Measurements from ENCODE around the gene MYZAP.

Gene MYZAP

GRCh38 chr15:57596978-57597377 lies 5.3 kb downstream of the MYZAP start:
- no peaks in the 10 kb centered on the region for H3K27me3 ChIP-seq (ENCODE audit: control insufficient read depth in 5 of 5, insufficient read depth in 4 of 5, low read length in 5 of 5)
- no peak overlapping the region for H3K4me3 ChIP-seq (ENCODE audit: low read depth in 1 of 5, low read length in 5 of 5)

GRCh38 chr15:57597431-57597830 lies 5.7 kb downstream of the MYZAP start:
- Histone ChIP-seq H3K4me1 (ENCODE audit: control insufficient read depth in 5 of 5, insufficient read depth in 5 of 5, low read length in 5 of 5) (peaks cover 5 to 99% (median 91%) of the 10 kb centered on the region in 5 donors), H3K27me3 (ENCODE audit: control insufficient read depth in 5 of 5, insufficient read depth in 4 of 5, low read length in 5 of 5) (no peaks in the 10 kb centered on the region), H3K36me3 (ENCODE audit: control insufficient read depth in 5 of 5, insufficient read depth in 5 of 5, low read length in 5 of 5) (no peaks in the 10 kb centered on the region), H3K9me3 (ENCODE audit: control insufficient read depth in 5 of 5, low read length in 5 of 5) (no peaks in the 10 kb centered on the region), H3K9ac (ENCODE audit: low read length in 5 of 5) (no peak overlapping the region), H3K27ac (ENCODE audit: low read depth, low read length) (peak overlapping the region; percentile 93), H3K4me3 (ENCODE audit: low read depth in 1 of 5, low read length in 5 of 5) (no peak overlapping the region)

More at GRCh38 chr15:57596978-57597377, 5.3 kb downstream of the MYZAP start:
- Histone ChIP-seq H3K4me1 (ENCODE audit: control insufficient read depth in 5 of 5, insufficient read depth in 5 of 5, low read length in 5 of 5) (peaks cover 3 to 96% (median 90%) of the 10 kb centered on the region in 5 donors), H3K9me3 (ENCODE audit: control insufficient read depth in 5 of 5, low read length in 5 of 5) (no peaks in the 10 kb centered on the region), H3K27ac (ENCODE audit: low read depth, low read length) (peak overlapping the region; percentile 93), H3K9ac (ENCODE audit: low read length in 5 of 5) (peak overlapping the region in 1 of 5 donors; percentile 49), H3K36me3 (ENCODE audit: control insufficient read depth in 5 of 5, insufficient read depth in 5 of 5, low read length in 5 of 5) (no peaks in the 10 kb centered on the region)

GRCh38 chr15:57598346-57598745 lies 6.6 kb downstream of the MYZAP start:
- H3K9me3 ChIP-seq (ENCODE audit: control insufficient read depth in 5 of 5, low read length in 5 of 5) = no peaks in the 10 kb centered on the region
- no peaks in the 10 kb centered on the region for H3K36me3 ChIP-seq (ENCODE audit: control insufficient read depth in 5 of 5, insufficient read depth in 5 of 5, low read length in 5 of 5)
- H3K27me3 ChIP-seq (ENCODE audit: control insufficient read depth in 5 of 5, insufficient read depth in 4 of 5, low read length in 5 of 5) = no peaks in the 10 kb centered on the region
- H3K4me3 ChIP-seq (ENCODE audit: low read depth in 1 of 5, low read length in 5 of 5) = no peak overlapping the region
- H3K4me1 ChIP-seq (ENCODE audit: control insufficient read depth in 5 of 5, insufficient read depth in 5 of 5, low read length in 5 of 5) = peaks cover 7 to 98% (median 91%) of the 10 kb centered on the region in 5 donors
- H3K27ac ChIP-seq (ENCODE audit: low read depth, low read length) = peak overlapping the region; percentile 93
- no peak overlapping the region for H3K9ac ChIP-seq (ENCODE audit: low read length in 5 of 5)

- H3K27ac ChIP-seq (ENCODE audit: low read depth, low read length) = peak overlapping the region; percentile 93
- peaks cover 0 to 2% (median 1%) of the 10 kb centered on the region in 5 donors for H3K36me3 ChIP-seq (ENCODE audit: control insufficient read depth in 5 of 5, insufficient read depth in 5 of 5, low read length in 5 of 5)
- no peaks in the 10 kb centered on the region for H3K27me3 ChIP-seq (ENCODE audit: control insufficient read depth in 5 of 5, insufficient read depth in 4 of 5, low read length in 5 of 5)
- peak overlapping the region in 1 of 5 donors; percentile 17 for H3K9ac ChIP-seq (ENCODE audit: low read length in 5 of 5)
- no peak overlapping the region for H3K4me3 ChIP-seq (ENCODE audit: low read depth in 1 of 5, low read length in 5 of 5)
- peaks cover 8 to 98% (median 91%) of the 10 kb centered on the region in 5 donors for H3K4me1 ChIP-seq (ENCODE audit: control insufficient read depth in 5 of 5, insufficient read depth in 5 of 5, low read length in 5 of 5)
- no peaks in the 10 kb centered on the region for H3K9me3 ChIP-seq (ENCODE audit: control insufficient read depth in 5 of 5, low read length in 5 of 5)
Measured at GRCh38 chr15:57599296-57599810, 7.6 kb downstream of the MYZAP start.

GRCh38 chr15:57600197-57600596 lies 8.5 kb downstream of the MYZAP start:
- Histone ChIP-seq H3K9me3 (ENCODE audit: control insufficient read depth in 5 of 5, low read length in 5 of 5) (no peaks in the 10 kb centered on the region), H3K4me3 (ENCODE audit: low read depth in 1 of 5, low read length in 5 of 5) (no peak overlapping the region), H3K27ac (ENCODE audit: low read depth, low read length) (peak overlapping the region; percentile 93), H3K9ac (ENCODE audit: low read length in 5 of 5) (no peak overlapping the region), H3K4me1 (ENCODE audit: control insufficient read depth in 5 of 5, insufficient read depth in 5 of 5, low read length in 5 of 5) (peaks cover 8 to 95% (median 86%) of the 10 kb centered on the region in 5 donors), H3K36me3 (ENCODE audit: control insufficient read depth in 5 of 5, insufficient read depth in 5 of 5, low read length in 5 of 5) (peaks cover 2 to 11% (median 9%) of the 10 kb centered on the region in 5 donors), H3K27me3 (ENCODE audit: control insufficient read depth in 5 of 5, insufficient read depth in 4 of 5, low read length in 5 of 5) (no peaks in the 10 kb centered on the region)

GRCh38 chr15:57604507-57604906 lies 12.8 kb downstream of the MYZAP start:
- no peaks in the 10 kb centered on the region for H3K9me3 ChIP-seq (ENCODE audit: control insufficient read depth in 5 of 5, low read length in 5 of 5)
- H3K36me3 ChIP-seq (ENCODE audit: control insufficient read depth in 5 of 5, insufficient read depth in 5 of 5, low read length in 5 of 5) = peaks cover 6 to 31% (median 17%) of the 10 kb centered on the region in 5 donors
- peak overlapping the region; percentile 92 for H3K27ac ChIP-seq (ENCODE audit: low read depth, low read length)
- no peaks in the 10 kb centered on the region for H3K27me3 ChIP-seq (ENCODE audit: control insufficient read depth in 5 of 5, insufficient read depth in 4 of 5, low read length in 5 of 5)
- H3K4me3 ChIP-seq (ENCODE audit: low read depth in 1 of 5, low read length in 5 of 5) = no peak overlapping the region
- H3K9ac ChIP-seq (ENCODE audit: low read length in 5 of 5) = no peak overlapping the region
- peaks cover 13 to 68% (median 64%) of the 10 kb centered on the region in 5 donors for H3K4me1 ChIP-seq (ENCODE audit: control insufficient read depth in 5 of 5, insufficient read depth in 5 of 5, low read length in 5 of 5)

GRCh38 chr15:57605491-57605890 lies 13.8 kb downstream of the MYZAP start:
- no peaks in the 10 kb centered on the region for H3K27me3 ChIP-seq (ENCODE audit: control insufficient read depth in 5 of 5, insufficient read depth in 4 of 5, low read length in 5 of 5)
- peaks cover 13 to 62% (median 58%) of the 10 kb centered on the region in 5 donors for H3K4me1 ChIP-seq (ENCODE audit: control insufficient read depth in 5 of 5, insufficient read depth in 5 of 5, low read length in 5 of 5)
- H3K4me3 ChIP-seq (ENCODE audit: low read depth in 1 of 5, low read length in 5 of 5) = no peak overlapping the region
- peak overlapping the region; percentile 92 for H3K27ac ChIP-seq (ENCODE audit: low read depth, low read length)
- H3K36me3 ChIP-seq (ENCODE audit: control insufficient read depth in 5 of 5, insufficient read depth in 5 of 5, low read length in 5 of 5) = peaks cover 6 to 32% (median 17%) of the 10 kb centered on the region in 5 donors
- peak overlapping the region in 2 of 5 donors; percentile 27 to 28 for H3K9ac ChIP-seq (ENCODE audit: low read length in 5 of 5)
- H3K9me3 ChIP-seq (ENCODE audit: control insufficient read depth in 5 of 5, low read length in 5 of 5) = no peaks in the 10 kb centered on the region

- Histone ChIP-seq H3K4me3 (ENCODE audit: low read depth in 1 of 5, low read length in 5 of 5) (no peak overlapping the region), H3K27ac (ENCODE audit: low read depth, low read length) (peak overlapping the region; percentile 92), H3K9ac (ENCODE audit: low read length in 5 of 5) (no peak overlapping the region), H3K27me3 (ENCODE audit: control insufficient read depth in 5 of 5, insufficient read depth in 4 of 5, low read length in 5 of 5) (no peaks in the 10 kb centered on the region), H3K4me1 (ENCODE audit: control insufficient read depth in 5 of 5, insufficient read depth in 5 of 5, low read length in 5 of 5) (peaks cover 13 to 58% (median 53%) of the 10 kb centered on the region in 5 donors), H3K9me3 (ENCODE audit: control insufficient read depth in 5 of 5, low read length in 5 of 5) (no peaks in the 10 kb centered on the region), H3K36me3 (ENCODE audit: control insufficient read depth in 5 of 5, insufficient read depth in 5 of 5, low read length in 5 of 5) (peaks cover 6 to 35% (median 17%) of the 10 kb centered on the region in 5 donors)
Measured at GRCh38 chr15:57606048-57606447, 14.3 kb downstream of the MYZAP start.

- Histone ChIP-seq H3K27ac (ENCODE audit: low read depth, low read length) (peak overlapping the region; percentile 97), H3K4me1 (ENCODE audit: control insufficient read depth in 5 of 5, insufficient read depth in 5 of 5, low read length in 5 of 5) (peaks cover 11 to 57% (median 51%) of the 10 kb centered on the region in 5 donors)
Measured at GRCh38 chr15:57606816-57607215, 15.1 kb downstream of the MYZAP start.

GRCh38 chr15:57607570-57608000 lies 15.9 kb downstream of the MYZAP start:
- Histone ChIP-seq H3K36me3 (ENCODE audit: control insufficient read depth in 5 of 5, insufficient read depth in 5 of 5, low read length in 5 of 5) (peaks cover 6 to 35% (median 17%) of the 10 kb centered on the region in 5 donors), H3K27me3 (ENCODE audit: control insufficient read depth in 5 of 5, insufficient read depth in 4 of 5, low read length in 5 of 5) (no peaks in the 10 kb centered on the region), H3K9me3 (ENCODE audit: control insufficient read depth in 5 of 5, low read length in 5 of 5) (no peaks in the 10 kb centered on the region), H3K4me3 (ENCODE audit: low read depth in 1 of 5, low read length in 5 of 5) (no peak overlapping the region), H3K27ac (ENCODE audit: low read depth, low read length) (peak overlapping the region; percentile 97), H3K4me1 (ENCODE audit: control insufficient read depth in 5 of 5, insufficient read depth in 5 of 5, low read length in 5 of 5) (peaks cover 9 to 54% (median 45%) of the 10 kb centered on the region in 5 donors), H3K9ac (ENCODE audit: low read length in 5 of 5) (peak overlapping the region in 2 of 5 donors; percentile 20 to 35)

More at GRCh38 chr15:57606816-57607215, 15.1 kb downstream of the MYZAP start:
- no peaks in the 10 kb centered on the region for H3K27me3 ChIP-seq (ENCODE audit: control insufficient read depth in 5 of 5, insufficient read depth in 4 of 5, low read length in 5 of 5)
- no peaks in the 10 kb centered on the region for H3K9me3 ChIP-seq (ENCODE audit: control insufficient read depth in 5 of 5, low read length in 5 of 5)
- H3K36me3 ChIP-seq (ENCODE audit: control insufficient read depth in 5 of 5, insufficient read depth in 5 of 5, low read length in 5 of 5) = peaks cover 6 to 35% (median 17%) of the 10 kb centered on the region in 5 donors
- no peak overlapping the region for H3K4me3 ChIP-seq (ENCODE audit: low read depth in 1 of 5, low read length in 5 of 5)
- H3K9ac ChIP-seq (ENCODE audit: low read length in 5 of 5) = peak overlapping the region in 4 of 5 donors; percentile 20 to 89 (median 44)
